HG03108 (cell line): ENCODE measurements around the gene SAXO1.
"Not testable (repeated sequence)": the region's sequence is repeated elsewhere in the genome, so short reads cannot be mapped to it uniquely, and the experiment has no call there.

Experiments
- ATAC-seq: cut with Tn5 transposase; IDR thresholded peaks from one replicate; pipeline ENCODE4 v1.9.1; 2021; ENCODE audit warnings: moderate library complexity; ENCODE audit not compliant: unreplicated experiment

The SAXO1 gene

DNA sequence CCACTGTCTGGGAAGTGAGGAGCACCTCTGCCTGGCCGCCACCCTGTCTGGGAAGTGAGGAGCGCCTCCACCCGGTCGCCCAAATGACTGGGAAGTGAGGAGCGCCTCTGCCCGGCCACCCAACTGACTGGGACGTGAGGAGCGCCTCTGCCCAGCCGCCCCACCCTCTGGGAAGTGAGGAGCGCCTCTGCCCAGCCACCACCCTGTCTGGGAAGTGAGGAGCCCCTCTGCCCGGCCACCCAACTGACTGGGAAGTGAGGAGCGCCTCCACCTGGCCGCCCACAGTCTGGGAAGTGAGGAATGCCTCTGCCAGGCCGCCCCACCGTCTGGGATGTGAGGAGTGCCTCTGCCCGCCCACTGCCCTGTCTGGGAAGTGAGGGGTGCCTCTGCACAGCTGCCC lies 32.9 kb downstream of the SAXO1 start:
- no peak for ATAC-seq

DNA sequence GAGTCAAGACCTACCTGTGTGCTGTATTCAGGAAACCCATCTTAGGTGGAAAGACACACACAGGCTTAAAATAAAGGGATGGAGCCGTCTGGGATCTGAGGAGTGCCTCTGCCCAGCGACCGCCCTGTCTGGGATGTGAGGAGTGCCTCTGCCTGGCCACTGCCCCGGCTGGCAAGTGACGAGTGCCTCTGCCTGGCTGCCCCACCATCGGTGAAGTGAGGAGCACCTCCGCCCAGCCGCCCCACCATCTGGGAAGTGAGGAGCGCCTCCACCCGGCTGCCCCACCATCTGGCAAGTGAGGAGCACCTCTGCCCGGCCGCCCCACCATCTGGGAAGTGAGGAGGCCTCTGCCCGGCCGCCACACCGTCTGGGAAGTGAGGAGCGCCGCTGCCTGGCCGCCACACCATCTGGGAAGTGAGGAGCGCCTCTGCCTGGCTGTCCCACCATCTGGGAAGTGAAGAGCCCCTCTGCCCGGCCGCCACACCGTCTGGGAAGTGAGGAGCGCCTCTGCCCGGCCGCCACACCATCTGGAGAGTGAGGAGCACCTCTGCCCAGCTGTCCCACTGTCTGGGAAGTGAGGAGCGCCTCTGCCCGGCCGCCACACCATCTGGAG lies 33.7 kb downstream of the SAXO1 start:
- no peak for ATAC-seq

DNA sequence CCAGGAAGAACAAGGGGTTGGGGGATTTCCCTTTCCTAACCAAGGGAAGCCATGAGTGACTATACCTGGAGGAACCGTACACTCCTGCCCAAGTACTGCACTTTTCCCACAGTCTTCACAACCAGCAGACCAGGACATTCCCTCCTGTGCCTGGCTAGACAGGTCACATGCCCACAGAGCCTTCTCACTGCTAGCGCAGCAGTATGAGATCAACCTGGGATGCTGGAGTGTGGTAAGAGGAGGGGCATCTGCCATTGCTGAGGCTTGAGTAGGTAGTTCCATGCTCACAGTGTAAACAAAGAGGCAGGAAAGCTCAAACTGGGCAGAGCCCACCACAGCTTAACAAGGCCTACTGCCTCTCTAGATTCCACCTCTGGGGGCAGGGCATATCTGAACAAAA lies 35.9 kb downstream of the SAXO1 start:
- no peak for ATAC-seq

DNA sequence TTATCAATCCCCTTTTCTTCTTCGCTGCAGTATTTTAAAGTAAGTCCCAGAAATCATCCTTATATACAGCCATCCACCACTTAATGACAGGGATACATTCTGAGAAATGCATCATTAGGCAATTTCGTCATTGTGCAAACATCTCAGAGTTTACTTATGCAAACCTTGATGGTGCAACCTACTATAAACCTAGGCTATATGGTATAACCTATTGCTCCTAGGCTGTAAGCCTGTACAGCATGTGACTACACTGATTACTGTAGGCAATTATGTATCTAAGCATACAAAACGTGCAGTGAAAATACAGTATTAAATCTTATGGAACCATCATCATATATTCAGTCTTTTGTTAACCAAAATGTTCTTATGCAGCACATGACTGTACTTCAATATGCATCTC lies 36.8 kb downstream of the SAXO1 start:
- ATAC-seq, result no peak

DNA sequence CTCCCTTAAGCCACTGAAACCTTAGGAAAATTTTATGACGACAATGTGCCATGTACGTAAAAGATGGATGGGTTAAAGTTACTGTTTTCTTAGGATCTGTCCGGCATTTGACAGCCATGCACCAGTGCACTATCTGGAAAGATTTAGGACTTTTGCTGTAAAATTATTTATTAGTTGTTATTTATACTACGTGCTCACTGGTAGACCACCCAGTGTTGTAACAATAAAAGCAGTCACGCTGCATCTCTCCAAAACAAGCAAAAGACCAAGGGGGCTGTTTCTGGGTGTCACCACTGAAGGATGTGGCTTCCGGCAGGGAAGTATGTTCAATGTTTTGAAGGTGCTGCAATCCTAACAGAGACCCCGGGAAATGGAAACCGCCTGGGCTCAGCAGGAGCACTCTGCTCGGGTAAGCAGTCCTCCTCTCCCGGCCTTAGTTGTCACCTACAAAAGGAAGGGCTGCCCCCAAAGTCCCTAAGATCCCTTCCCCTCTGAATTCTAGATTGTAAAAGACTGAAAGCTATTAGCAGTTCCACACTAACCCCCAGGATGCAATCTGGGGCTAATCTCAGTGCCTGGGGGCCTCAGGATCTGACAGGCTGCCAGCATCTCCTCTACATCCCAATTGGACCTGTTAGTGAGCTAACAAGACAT lies 38.6 kb downstream of the SAXO1 start:
- ATAC-seq, result no peak

DNA sequence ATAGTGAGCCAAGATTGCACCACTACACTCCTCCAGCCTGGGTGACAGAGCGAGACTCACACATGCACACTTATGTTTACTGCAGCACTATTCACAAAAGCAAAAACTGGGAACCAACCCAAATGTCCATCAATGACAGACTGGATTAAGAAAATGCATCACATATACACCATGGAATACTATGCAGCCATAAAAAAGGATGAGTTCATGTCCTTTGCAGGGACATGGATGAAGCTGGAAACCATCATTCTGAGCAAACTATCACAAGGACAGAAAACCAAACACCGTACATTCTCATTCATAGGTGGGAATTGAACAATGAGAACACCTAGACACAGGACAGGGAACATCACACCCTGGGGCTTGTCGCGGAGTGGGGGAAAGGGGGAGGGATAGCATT lies 41.8 kb downstream of the SAXO1 start:
- not testable (repeated sequence) for ATAC-seq

DNA sequence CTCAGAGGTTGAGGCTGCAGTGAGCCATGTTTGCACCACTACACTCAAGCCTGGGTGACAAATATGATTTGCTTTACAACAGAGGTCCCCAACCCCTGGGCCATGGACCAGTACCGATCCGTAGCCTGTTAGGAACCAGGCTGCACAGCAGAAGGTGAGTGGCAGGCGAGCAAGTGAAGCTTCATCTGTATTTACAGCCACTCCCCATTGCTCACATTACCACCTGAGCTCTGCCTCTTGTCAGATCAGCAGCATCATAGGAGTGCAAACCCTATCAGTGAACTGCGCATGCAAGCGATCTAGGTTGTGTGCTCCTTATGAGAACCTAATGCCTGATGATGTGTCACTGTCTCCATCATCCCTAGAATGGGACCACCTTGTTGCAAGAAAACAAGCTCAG lies 42.5 kb downstream of the SAXO1 start:
- no peak for ATAC-seq

DNA sequence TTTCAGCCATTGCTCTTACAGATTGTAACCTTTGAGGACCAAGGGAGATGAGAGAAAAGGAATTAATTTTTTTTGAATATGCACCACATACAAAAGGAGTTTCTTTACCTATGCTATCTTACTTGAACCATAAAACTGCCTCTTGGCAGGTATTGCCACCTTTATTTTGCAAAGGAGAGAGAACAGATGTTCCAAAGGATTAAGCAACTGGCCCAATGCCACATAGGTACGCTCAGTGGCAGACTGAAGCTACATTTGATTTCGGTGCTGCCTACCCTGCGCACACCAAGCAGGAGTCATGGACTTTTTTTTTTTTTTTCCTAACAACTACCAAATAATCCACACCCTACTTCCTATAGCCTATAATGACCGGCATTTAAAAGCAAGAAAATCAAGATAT lies 43.1 kb downstream of the SAXO1 start:
- ATAC-seq, result no peak

DNA sequence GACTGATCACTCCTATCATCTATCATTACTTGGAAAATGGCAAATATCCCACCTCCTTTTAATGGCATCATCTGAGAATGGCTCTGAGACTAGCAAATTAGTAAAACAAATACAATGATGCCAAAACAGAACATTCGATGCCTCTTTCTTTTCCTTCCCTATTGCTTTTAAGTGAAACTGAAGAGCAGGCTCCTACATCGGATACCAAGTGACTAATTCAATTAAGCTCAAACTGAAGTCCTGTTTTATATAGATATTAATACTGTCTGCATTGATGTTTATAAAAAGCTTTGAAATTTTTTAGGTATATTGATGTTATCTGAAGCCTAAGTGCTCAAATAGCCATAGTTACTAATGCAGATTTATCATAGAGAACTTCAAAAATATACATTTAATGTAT lies 43.9 kb downstream of the SAXO1 start:
- ATAC-seq, result no peak

DNA sequence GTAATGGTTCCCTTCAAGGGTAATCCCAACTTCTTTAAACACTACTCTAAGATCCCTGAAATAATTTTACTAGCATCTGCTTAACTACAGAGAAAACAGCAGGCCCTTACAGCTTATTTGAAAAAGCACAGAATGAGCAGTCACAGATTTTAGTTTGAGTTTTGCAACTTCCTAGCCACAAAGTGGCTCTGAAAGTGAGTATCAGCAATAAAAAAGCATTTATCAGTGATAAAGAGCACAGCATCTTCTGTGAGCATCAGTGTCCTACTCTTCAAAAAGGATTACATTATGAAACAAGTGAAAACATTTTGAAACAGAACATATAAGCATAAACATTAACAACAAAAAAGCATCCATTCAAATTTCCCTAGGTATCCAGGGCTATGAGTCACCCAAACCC lies 45.0 kb downstream of the SAXO1 start:
- ATAC-seq, result no peak

DNA sequence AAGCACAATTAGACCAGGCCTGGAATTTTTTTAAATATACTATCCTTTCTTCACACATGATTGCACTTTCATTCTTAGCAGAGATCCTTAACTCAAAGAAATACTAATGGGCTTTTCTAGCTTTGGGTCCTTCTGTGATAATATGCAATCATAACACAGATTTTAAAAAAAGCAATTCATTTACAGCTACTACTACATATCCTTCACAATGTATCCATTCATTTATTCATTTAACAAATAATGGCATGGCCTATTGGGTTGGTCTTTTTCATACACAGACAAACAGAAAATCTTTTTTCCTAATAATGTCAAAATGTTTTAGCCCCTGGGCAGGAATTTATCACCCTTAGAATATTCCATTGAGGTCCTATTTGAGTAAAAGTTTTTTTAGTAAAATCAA lies 47.0 kb downstream of the SAXO1 start:
- no peak for ATAC-seq

DNA sequence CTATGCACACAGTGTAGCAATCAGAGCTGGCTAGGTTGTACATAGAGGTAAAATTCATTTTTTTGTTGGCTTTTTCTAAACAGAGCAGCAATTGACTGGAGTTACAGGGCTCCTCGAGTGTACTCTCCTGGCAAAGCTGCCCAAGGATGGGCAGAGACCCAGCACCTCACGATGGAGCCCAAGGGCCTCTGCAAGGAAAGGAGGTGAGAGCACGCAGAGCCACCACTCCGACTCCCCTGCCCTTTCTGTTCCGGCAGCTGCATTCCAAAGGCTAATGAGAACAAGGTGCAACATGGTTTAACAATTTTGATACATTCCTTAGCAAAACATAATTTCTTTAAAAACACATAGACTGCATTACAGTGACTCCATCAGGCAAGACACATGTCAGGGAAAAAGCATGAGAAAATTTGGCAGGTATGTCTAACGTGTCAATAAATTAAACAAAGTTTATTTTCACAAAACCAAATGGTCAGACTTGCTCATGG lies 47.5 kb downstream of the SAXO1 start:
- ATAC-seq, result no peak

DNA sequence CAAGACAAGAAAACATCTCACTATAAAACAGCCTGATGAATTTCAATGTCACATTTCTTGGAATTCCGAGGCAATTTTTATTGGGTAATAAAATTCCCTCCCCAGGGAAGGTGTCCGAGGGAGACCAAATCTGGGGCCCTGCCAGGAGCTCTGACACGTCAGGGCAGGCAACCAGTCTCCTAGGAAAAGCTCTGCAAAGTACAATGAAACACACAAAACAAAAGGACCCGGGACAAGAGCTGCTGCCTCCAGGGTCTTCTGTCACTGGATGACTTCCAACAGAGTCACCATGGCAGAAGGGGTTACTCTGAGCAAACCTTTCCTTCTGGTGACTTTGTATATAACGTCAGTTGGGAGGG lies 50.8 kb downstream of the SAXO1 start:
- ATAC-seq, result no peak

DNA sequence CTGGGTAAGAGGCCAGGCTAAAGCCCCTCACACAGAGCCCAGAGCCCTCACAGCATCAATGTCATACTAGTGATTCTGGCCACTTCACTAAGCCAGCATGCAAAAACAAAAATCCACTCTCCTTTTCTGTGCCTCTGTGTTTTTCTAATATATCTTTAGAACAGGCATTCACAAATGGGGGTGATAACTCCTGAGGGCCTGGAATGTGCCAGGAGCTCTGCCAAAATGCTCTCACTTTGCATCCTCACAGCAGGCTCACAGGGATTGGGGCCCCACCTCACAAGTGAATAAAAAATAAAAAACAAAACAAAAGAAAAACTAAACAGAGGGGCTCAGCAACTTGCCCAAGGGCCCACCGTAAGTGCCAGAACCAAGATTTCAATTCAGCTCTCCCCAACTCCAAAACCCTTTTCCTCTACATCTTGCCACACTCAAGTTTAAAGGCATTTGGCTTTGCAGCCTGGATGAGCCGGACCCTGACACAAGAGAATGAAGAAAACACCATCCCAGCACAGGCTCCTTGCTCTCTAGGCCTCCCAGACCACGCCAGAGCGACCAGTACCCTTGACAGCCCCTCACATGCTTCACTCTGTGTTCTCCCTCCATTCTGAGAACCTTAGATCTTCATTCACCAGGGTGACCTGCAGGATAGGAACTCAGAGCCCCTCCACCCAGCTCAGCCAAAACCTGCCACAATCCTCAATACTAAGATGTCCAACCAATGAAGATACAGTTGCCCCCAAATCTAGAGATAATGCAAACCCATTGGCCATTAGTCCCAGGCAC lies 51.3 kb downstream of the SAXO1 start:
- no peak for ATAC-seq

DNA sequence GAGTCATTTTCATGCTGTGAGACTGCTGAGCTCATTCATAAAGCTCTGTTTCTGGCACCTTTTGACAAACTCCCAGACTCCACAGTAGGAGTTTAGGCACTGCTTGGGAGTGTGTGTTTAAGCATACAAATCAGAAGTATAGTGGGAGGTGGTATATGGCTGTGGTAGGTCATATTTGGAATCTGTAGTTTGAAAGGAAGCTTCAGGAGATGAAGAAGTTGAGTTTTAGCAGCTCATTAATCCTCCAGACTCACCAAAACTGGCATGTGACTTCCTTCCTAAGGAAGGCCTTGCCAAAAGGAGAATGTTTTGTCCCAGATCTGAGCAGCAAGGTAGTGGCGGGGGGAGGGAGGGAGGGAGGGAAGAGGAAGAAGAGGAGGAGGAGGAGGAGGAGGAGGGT lies 52.8 kb downstream of the SAXO1 start:
- ATAC-seq, result no peak

DNA sequence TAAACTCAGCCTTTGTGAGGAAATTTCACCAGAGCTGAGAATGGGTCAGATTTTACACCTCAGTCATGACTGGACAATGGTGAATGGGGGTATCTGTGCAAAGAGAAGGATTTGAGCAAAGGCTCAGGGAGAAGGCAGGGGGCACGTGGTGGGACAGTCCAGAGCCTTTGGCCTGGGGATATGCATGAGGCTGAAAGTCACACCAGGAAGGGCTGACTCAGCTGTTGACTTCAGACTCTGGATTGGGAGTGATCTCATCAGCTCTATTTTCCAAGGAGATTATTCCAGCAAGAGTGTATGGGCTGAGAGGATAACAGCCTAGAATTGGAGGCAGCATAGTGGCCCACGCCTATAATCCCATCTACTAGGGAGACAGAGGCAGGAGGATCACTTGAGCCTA lies 53.6 kb downstream of the SAXO1 start:
- no peak for ATAC-seq

DNA sequence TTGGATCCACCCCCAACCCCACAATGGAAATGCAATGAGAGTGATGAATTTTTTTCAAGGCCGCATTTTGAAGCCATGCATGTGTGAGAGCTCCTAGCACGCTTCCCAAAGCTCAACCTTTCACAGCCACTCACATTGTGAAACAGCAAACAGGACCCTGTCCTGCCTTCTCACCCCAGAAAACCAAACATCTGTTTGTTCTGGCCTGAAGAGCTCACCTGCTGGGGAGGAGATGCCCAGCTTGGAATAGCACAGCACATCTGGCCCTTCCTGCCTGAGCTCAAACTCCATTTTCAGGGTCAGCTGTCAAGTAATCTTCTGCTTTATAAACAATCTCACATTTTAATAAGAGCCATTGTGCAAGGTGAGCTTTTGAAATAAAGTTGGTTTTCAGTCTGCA lies 54.8 kb downstream of the SAXO1 start:
- ATAC-seq, result no peak

DNA sequence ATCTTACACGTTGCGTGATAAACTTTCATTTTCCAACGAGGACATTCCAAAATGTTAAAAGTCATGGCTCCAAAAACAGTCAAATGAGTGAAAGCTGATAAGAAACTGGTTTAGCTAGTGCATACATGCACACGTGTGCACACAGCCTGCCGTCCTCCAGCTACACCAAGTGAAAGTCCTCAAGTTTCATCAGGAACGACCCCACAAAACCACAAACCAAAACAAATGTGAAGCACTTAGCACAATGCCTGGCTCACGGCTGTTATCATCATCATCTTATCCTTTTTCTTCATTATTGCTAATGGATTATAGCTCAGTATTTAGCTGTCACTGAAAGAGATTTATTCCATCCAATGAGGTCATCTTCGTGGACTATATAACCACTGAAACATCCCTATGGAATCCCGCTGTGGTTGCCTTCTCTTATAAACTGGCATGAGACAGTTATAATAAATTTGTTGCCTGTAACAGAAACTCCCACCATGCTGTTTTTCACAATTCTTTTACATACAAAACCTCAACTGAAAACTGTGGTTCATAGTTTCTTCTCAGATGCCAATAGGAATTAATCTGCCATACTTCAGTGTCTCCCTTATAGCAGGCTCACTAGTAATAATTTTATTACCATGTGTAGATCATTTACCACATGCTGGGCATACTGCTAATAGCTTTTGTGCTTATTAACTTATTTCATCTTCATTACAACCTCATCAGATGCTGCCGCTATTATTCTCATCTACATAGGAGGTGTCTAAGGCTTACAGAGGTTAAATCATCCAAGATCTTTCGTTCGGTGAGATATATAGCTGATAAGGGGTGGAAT lies 56.1 kb downstream of the SAXO1 start:
- ATAC-seq, result no peak

DNA sequence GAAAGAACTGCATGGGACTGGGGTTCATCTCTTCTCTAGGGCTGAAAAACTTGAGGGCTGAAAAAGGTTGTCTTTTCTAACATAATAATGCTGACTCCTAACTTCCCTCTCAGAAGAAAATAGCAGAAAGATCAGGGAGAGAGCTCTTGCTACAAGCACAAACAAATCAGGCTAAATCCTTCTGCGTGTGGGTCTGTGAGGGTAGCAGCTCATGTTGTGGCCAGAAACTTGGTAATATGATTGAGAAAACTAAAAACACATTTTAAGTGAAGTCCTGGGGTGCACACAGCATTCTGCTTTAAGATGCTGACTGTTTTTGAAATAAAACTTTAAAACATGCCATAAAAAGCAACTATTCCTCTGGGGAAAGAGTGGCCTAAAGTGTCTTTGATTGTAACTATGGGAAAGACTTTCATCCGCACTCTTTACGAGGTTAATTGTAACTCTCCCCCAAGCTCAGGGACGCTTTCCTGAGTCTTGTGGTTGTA lies 56.7 kb downstream of the SAXO1 start:
- no peak for ATAC-seq

DNA sequence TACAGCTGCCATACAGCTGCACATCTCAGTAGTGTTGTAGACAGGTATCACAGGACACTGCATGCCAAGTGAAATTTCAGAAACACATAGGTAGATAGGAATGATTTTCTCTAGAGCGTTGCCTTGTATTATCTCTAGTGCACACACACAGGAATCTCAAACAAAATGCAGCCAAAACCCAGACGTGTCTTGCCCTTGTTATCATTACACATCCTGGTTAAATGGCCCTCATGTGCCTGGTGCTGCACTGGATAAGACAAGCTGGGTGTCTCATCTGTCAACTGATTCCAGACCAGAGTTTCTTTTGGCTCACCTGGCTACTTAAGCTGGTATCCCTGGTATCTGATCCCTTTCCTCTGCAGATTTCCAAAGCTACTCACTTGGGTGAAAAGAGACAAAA lies 59.7 kb downstream of the SAXO1 start:
- no peak for ATAC-seq

DNA sequence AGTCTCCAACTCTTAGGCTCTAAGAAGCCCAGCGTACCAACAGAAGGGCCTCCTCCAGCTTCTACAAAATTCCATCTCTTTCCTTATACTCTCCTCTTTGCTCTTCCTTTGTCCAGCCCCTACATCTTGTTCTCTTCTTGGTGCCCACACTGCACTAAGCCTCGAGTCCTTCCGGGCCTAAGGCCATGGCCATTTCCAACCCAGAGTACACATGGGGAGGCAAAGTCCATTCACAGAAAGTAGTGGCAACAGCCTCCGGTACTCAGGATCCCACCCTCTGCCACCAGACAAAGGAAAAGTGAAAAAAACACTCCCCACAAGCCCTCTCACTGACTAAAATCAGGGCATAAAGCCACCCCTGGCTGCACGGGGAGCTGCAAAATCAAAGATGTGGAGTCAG lies 60.3 kb downstream of the SAXO1 start:
- ATAC-seq, result no peak
